Adrenal gland (tissue), 5 donors: ENCODE measurements around the gene TMEM252.

Experiments
- POLR2A ChIP-seq, 2 donors: fragments of 450-650 bp; IDR thresholded peaks; one replicate each; pipeline ENCODE4 v1.6.1; 2017; ENCODE audit warnings: antibody characterized with exemption in 2 of 2, mild to moderate bottlenecking in 2 of 2, moderate library complexity in 1 of 2
- TF ChIP-seq, protein P1 (sequence below), 6 experiments: fragments of 450-650 bp in 4 of 6; fragments of 200-600 bp in 2 of 6; sonication (generic) in 1 of 6; IDR thresholded peaks; 1 replicate in 5 of 6; 2 replicates in 1 of 6; pipeline versions ENCODE4 v1.5.1 to v1.8.0; 2016 to 2021; ENCODE audit warnings: antibody characterized with exemption in 6 of 6, mild to moderate bottlenecking in 2 of 6, moderate library complexity in 1 of 6
- donor health status: DM: no; HTN: no; CAD: no.

DNA sequence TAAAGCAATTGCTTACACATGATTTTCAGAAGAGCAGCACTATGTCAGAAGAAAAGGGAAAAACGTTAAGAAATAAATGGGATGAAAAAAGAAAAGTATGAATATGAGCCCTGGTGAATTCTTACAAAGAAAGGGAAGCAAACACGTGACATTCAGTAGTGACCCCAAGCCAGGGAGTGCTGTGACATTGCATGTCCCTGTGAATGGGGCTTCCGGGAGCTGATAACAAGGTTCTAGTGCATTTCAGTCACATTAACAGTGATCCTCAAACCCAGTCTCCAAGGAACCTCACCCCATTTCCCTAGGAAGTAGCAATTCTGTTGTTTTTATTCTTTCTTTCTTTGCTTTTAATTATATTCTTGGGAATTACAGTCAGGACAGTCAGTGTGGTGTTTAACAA is 27.3 kb downstream of the TMEM252 start:
- TF ChIP-seq, protein P1, sequence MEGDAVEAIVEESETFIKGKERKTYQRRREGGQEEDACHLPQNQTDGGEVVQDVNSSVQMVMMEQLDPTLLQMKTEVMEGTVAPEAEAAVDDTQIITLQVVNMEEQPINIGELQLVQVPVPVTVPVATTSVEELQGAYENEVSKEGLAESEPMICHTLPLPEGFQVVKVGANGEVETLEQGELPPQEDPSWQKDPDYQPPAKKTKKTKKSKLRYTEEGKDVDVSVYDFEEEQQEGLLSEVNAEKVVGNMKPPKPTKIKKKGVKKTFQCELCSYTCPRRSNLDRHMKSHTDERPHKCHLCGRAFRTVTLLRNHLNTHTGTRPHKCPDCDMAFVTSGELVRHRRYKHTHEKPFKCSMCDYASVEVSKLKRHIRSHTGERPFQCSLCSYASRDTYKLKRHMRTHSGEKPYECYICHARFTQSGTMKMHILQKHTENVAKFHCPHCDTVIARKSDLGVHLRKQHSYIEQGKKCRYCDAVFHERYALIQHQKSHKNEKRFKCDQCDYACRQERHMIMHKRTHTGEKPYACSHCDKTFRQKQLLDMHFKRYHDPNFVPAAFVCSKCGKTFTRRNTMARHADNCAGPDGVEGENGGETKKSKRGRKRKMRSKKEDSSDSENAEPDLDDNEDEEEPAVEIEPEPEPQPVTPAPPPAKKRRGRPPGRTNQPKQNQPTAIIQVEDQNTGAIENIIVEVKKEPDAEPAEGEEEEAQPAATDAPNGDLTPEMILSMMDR (IDR thresholded peaks at IDR 0.05): no peak
- TF ChIP-seq POLR2A (IDR thresholded peaks at IDR 0.05): no peak
